HuH-7 (cell line): ENCODE results near the gene SH3GL1.
A peak's percentile ranks its signal among the peaks of the same experiment; 100 is the strongest.

ENCODE experiments used
- DNase-seq: peaks from one replicate; pipeline ENCODE4 v3.0.0; 2011; ENCODE audit warnings: low spot score

Gene SH3GL1, protein sequence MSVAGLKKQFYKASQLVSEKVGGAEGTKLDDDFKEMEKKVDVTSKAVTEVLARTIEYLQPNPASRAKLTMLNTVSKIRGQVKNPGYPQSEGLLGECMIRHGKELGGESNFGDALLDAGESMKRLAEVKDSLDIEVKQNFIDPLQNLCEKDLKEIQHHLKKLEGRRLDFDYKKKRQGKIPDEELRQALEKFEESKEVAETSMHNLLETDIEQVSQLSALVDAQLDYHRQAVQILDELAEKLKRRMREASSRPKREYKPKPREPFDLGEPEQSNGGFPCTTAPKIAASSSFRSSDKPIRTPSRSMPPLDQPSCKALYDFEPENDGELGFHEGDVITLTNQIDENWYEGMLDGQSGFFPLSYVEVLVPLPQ

GRCh38 chr19:4400135-4400936, at the start of gene SH3GL1:
Gene SH3GL1 (minus strand): TSS chr19:4400547. CDS start chr19:4400368, 179 bp downstream.
- DNase-seq = peak; percentile 67

GRCh38 chr19:4449639-4450028, 49.3 kb upstream of the SH3GL1 start:
- DNase-seq = no peak

GRCh38 chr19:4449022-4449638, 48.8 kb upstream of the SH3GL1 start:
- DNase-seq = no peak

DNA sequence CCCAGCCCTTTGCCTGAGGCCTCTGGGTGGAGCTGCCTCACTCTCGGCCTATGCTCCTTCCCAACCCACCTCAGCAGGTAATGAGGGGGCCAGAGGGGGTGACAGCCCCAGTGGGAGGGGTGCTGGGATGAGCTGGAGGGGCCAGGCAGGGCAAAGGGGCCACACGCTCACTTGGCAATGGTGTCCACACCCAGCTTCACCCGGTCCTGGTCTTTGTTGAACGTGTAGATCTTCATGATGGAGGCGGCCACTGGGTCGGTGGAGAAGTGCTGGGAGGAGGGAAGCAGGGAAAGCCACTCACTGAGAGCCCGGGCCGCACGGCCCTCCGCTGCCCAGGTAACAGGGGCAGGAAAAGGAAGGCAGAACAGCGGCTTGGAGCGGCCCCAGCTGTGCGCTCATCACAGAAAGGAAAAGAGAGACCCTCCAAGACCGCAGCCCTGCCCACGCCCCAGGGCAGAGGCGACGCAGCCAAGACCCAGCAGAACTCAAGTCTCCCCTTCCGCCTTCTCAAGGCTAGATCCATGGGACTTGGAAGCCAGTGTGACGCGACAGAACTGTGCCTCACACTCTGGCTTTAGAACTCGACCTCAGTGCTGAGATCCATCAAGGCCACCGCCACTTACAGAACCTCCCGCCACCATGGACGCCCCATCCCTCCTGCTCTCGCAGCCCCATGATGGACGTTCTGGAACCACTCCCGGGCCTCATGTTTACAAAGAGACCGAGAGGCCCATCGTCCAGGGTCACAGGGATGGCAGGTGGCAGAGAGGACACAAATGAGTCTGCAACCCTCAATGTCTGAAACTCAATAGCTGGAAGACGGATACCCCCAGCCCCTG, 48.0 kb upstream of the SH3GL1 start:
- DNase-seq = no peak

GRCh38 chr19:4447327-4448146, 47.2 kb upstream of the SH3GL1 start:
- DNase-seq = no peak

DNA sequence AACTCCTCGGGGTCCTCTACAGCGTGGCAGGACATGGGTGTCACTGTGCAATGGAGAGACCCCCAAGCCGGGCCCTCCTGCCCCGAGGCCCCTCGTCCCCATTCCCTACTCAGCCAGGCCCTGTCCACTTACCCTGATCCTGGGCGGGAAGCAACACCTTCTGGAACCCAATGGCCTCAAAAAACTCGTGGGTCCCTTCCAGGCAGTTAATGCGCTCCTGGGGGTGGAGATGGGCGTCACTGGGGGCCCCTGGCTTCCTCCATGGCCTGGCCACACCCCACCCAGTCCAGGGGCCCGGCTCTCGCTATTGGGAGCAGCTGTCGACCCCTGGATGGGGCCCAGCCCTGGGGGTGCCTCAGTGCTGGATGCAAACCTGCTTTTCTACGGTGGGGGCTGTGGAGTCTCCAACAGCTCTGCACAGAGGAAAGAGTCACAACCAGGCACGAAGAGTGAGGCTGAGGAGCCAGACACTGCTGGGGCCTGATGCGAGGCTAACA, 46.4 kb upstream of the SH3GL1 start:
- no peak for DNase-seq

DNA sequence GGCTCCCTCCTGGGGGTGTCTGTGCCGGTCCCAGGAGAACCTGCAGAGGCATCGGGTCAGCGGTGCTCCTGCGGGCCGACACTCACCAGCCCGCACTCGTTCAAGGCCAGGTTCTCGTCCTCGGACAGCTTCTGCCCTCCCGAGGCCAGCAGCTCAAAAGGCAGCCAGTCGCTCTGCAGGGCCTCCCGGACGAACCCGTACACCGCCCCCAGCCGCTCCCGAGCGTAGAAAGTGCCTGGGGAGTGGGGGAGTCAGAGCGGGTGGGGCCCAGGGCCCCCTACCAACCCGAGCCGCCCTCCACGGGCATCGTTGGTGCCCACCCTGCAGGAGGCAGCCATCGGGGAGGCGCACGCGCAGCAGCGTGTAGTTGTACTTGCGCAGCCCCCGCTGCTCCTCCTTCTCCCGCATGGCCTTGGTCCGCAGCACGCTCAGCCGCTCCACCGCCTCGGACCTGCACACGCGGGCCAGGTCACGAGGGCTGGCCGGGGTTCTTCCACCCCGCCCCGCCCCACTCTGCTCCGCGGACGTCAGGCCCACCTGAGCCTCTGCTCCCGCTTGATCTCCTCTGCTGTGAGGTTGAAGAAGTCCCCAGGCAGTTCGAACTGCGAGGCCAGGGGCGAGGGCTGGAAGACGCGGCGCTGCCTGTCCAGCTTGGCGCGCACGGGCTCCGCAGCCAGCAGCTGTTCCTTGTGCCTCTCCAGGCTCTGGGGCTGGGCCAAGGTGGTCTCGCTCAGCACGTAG, 45.8 kb upstream of the SH3GL1 start:
- DNase-seq = no peak

DNA sequence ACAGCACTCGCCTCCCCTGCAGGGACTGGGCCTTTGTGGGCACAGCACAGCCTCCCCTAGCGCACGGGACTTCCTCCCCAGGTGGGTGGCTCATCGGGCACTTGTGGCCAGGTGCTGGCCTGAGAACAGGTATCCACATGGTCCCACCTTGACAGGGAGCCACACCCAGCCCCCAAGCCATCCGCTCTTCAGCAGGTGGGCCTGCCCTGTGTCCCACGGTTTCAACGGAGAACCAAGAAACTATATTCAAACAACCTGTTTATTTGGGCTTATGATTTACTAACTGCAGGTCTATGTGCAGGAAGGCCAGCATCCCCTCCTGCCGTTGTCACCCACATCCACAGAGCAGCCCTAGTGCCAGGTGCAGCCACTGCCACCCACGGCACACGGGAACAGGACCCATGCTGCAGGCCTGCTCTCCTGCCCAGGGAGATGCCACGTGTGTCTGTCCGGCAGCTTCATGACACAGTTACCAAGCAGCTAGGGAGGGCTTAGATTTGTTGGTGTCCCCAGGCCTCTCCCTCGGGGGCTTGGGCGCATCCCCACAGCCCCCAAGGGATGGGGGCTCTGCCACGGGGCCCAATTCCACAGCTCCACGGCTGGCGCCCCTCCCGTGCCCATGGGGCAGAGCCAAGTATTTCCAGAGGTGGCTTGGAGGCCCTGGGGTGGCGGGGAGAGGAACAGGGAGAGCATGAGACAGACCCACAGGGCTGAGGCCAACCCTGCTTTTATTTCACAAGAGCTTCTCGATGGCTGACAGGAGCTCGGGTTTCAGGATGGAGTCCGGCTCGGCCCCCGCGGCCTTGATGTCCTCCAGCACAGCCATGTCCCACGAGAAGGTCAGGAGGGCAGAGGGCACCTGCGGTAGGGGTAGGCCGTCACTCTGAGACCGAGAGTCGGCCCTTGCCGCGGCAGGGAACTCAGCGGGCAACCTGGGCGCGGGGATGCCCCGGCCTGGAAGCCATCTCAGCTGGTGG, 44.7 kb upstream of the SH3GL1 start:
- no peak for DNase-seq

DNA sequence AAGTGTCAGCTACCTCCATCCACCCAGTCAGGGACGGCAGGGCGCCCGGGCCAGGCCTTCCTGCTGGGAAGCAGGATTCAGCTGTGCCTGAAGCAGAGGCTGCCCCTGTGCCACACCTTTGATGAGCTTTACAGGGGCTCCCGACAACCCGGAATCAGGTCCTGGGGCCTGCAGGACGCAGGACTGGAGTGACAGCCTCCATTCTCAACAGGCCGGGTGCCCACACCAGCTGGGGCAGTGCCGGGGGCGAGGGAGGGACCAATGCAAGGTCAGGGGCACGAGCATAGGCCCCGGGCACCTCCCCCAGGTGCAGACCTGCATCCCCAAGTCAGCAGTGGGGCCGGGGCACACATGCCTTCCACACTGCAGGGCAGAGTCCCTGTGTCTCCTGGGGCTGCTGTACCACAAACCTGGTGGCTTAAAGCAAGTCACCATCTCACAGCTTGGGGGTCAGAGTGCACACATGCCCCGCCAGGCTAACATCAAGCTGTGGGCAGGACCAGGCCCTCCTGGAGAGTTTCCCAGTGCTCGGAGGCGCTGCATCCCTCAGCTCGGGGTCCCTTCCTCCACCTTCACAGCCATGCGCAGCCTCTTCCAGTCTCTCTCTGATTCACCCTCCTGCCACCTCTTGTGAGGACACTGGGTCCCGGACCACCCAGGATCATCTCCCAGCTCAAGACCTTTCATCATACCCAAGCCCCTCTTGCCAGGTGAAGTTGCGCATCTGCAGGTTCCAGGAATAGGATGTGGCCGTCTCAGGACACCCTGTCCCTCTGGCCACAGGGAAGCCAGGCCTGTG, 43.8 kb upstream of the SH3GL1 start:
- no peak for DNase-seq

DNA sequence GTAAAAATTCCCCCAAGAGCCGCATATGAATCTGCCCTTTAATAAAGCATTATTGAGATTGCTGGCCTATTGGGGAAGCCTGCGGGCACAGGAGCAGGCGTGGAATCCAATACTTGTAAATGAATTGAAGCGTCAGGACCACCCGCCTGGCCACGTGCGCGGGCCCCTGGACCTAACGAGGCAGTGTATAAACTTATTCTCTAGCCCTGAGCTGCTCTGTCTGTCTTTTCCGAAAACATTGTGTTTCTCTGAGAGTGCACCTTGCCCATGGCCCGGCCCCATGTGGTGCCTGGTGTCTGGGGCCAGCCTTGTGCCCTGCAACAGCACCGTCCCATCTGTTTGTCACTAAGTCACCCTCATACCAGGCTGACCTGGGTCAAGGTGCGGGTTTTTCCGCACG, 42.8 kb upstream of the SH3GL1 start:
- DNase-seq = no peak

DNA sequence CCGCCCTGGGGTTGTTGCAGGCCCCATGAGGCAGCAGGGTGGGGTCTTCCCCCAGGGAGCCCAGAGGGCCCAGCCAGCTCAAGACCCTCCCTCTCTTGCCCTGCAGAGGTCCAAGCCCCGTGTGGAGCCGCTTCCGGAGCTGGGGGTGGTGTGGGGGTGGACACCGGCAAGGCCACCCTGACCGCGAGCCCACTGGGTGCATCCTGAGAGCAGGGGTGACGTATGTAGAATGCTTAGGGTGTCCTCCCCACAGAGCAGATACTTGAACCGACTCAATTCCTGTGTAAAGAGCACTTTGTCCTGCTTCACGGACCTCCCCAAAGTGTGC, 42.4 kb upstream of the SH3GL1 start:
- no peak for DNase-seq

DNA sequence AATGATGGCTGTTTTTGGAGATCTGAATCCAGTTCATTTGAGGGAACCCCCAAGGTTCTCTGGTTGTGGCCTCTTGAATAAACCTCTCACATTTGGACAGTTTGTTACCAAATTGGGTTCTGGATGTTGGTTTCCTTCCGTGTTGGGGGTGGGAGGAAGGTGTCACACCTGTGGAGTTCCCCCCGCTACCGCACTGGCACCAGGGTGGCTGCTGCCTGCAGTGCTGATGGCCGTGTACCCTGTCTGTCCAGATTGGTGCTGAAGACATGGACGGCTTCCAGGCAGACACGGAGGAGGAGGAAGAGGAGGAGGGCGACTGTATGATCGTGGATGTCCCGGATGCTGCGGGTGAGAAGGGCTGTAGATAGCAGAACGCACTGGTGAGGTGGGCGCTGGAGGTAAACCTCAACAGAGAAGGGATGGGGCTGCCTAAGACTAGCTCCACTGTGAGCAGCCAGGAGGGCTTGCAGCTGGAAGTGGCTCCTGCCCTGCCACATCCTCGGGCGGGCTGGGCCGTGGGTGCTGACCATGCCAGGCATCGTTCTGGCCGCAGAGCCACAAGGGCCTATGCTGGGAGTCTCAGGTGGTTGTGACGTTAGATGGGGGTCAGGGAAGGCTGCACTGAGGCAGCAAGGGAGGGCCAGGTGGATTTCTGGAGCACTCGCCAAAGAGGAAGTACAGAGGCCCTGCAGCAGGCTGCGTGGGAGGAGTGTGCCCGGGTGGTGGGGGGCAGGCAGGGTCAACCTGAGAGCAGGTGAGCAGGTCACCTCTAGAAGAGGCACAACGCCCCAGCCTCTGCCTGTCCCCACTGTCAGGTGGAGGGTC, 41.9 kb upstream of the SH3GL1 start:
- DNase-seq = no peak

DNA sequence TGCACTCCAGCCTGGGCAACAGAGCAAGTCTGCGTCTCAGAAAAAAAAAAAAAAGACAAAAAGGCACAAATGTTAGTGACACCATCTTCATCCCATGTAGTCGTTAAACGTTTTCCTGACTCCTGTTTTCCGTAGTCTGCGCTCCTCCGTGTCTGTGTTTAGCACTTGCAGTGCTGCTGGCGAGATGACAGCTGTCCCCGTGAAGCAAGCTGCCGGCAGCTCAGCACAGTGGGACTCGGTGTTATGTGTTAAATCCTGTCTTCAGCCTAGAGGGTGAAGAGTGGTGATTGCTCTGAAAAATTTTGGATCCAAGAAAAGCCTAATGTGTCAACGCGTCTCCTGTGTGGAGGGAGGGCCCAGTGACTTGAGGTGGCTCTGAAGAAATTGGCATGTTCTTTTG, 38.9 kb upstream of the SH3GL1 start:
- DNase-seq = no peak

DNA sequence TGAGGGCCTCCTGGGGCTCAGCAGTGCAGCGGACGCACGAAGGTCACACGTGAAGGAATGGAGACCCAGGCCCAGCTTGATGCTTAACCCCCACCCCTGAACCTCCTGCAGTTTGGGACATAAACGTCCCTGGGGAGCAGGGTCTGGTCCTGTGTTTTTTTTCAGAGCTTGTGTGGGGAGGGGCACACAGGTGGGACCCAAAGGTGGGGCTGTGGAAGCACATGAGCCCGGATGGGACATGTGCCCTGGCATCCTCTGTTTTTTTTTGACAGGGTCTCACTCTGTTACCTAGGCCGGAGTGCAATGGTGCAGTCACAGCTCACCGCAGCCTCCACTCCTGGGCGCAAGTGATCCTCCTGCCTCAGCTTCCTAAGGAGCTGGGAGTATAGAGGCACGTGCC, 36.8 kb upstream of the SH3GL1 start:
- no peak for DNase-seq

- DNase-seq = no peak
Measured at GRCh38 chr19:4436231-4436630, 35.9 kb upstream of the SH3GL1 start.

DNA sequence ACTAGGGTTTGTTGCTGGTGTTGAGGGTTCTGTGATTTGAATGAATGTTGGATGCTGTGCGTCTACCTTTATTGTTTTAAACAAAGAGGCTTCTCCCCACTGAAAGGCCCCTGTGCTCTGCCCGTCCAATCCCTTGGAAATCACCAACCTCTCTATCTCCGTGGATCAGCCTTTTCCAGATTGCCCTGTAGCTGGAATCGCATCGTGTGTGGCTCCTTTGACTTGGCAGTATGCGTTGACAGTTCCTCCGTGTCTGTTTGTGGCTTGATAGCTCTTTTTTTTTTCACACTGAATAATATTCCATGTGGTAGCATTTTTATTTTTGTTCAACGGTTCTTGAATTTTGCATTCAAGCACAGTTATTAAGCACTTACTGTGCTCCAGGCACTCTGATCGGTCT, 34.0 kb upstream of the SH3GL1 start:
- no peak for DNase-seq

DNA sequence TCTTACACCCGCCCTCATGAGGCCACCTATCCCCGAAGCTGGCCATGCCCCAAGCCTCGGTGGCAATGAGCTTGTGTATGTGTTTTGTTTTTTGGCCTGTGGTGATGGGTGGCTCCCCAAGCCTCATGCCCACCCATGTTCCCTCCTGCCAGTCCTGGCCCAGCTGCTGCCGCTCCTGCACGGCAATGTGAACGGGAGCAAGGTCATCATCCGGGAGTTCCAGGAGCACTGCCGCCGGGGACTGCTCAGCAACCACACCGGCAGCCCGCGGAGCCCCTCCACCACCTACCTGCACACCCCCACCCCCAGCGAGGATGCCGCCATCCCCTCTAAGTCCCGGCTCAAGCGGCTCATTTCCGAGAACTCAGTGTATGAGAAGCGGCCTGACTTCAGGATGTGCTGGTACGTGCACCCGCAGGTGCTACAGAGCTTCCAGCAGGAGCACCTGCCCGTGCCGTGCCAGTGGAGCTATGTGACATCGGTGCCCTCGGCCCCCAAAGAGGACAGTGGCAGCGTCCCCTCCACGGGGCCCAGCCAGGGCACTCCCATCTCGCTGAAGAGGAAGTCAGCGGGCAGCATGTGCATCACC, 32.7 kb upstream of the SH3GL1 start:
- no peak for DNase-seq
